Spinal cord (tissue), 10 donors: Measurements from ENCODE around the gene LRP1. TPM values are rescaled to one million over a fixed set of nuclear protein-coding genes. Genes with fewer than 3 reads are reported as not detected.
A peak's percentile ranks its signal among the peaks of the same experiment; 100 is the strongest.

Experiments
- DNase-seq, 6 donors: peaks; one replicate each; pipeline versions ENCODE4 v3.0.0 to v3.0.0-alpha.2; 2013 to 2015; ENCODE audit warnings: low spot score in 6 of 6, low read depth in 4 of 6
- H3K27ac ChIP-seq: one replicate; pipeline ENCODE4 v1.5.1; 2013; ENCODE audit warnings: low read depth, low read length, control low read depth
- H3K27me3 ChIP-seq: one replicate; pipeline ENCODE4 v1.6.1; 2013; ENCODE audit warnings: low read length; ENCODE audit not compliant: control insufficient read depth, insufficient read depth
- H3K36me3 ChIP-seq: one replicate; pipeline ENCODE4 v1.6.1; 2013; ENCODE audit warnings: low read length; ENCODE audit not compliant: control insufficient read depth, insufficient read depth
- H3K4me1 ChIP-seq: one replicate; pipeline ENCODE4 v1.6.1; 2013; ENCODE audit warnings: low read length; ENCODE audit not compliant: control insufficient read depth, insufficient read depth
- H3K4me3 ChIP-seq: one replicate; pipeline ENCODE4 v1.5.1; 2013; ENCODE audit warnings: low read depth, low read length, control low read depth
- H3K9me3 ChIP-seq: one replicate; pipeline ENCODE4 v1.6.1; 2013; ENCODE audit warnings: low read length; ENCODE audit not compliant: control insufficient read depth, insufficient read depth
- whole genome bisulfite sequencing: methylation state at CpG from one replicate; pipeline ENCODE4 v1.1.5; 2013; ENCODE audit warnings: missing lambda C conversion rate; ENCODE audit not compliant: insufficient coverage; 5-methylcytosine and 5-hydroxymethylcytosine counted together
- polyA plus RNA-seq, 2 donors: library from polyadenylated mRNA; unstranded; fragments of 120-200 nt; gene quantifications; one replicate each; pipeline ENCODE4 v1.2.1, GENCODE V29; 2013; ENCODE audit not compliant: insufficient read length in 2 of 2
- total RNA-seq, 2 donors: library from RNA; depleted of rRNA in 1 of 2; stranded (reverse); fragments of 120-200 nt in 1 of 2; fragments of >200 nt in 1 of 2; gene quantifications; one replicate each; pipeline versions ENCODE4 v1.2.3 to v1.2.4, GENCODE V29; 2013 to 2014
- donor health status: healthy.

LRP1 gene
- total and polyA plus RNA-seq, 4 donors: 182 to 319 (median 239) TPM

GRCh38 chr12:57162553-57163125 is 34.4 kb downstream of the LRP1 start:
- no peak overlapping the region for H3K27ac ChIP-seq

GRCh38 chr12:57164454-57164853 is 36.2 kb downstream of the LRP1 start:
- no peak for DNase-seq
- Histone ChIP-seq H3K9me3 (no peaks in the 10 kb centered on the region), H3K27ac (no peak overlapping the region), H3K36me3 (peaks cover 95% of the 10 kb centered on the region), H3K4me3 (no peak overlapping the region), H3K4me1 (peaks cover 4% of the 10 kb centered on the region), H3K27me3 (no peaks in the 10 kb centered on the region)
- WGBS: 83% methylated on average over 2 of the region's 3 CpGs

More at GRCh38 chr12:57162553-57163125, 34.4 kb downstream of the LRP1 start:
- peaks cover 13% of the 10 kb centered on the region for H3K4me1 ChIP-seq
- H3K4me3 ChIP-seq: no peak overlapping the region
- no peak for DNase-seq
- H3K36me3 ChIP-seq: peaks cover 95% of the 10 kb centered on the region
- H3K9me3 ChIP-seq: no peaks in the 10 kb centered on the region
- no peaks in the 10 kb centered on the region for H3K27me3 ChIP-seq
- WGBS: 87% methylated on average over 8 of the region's 8 CpGs

GRCh38 chr12:57164966-57165625 is 36.8 kb downstream of the LRP1 start:
- WGBS: 92% methylated on average over 13 of the region's 13 CpGs
- H3K36me3 ChIP-seq: peaks cover 95% of the 10 kb centered on the region
- H3K27ac ChIP-seq: no peak overlapping the region

DNA sequence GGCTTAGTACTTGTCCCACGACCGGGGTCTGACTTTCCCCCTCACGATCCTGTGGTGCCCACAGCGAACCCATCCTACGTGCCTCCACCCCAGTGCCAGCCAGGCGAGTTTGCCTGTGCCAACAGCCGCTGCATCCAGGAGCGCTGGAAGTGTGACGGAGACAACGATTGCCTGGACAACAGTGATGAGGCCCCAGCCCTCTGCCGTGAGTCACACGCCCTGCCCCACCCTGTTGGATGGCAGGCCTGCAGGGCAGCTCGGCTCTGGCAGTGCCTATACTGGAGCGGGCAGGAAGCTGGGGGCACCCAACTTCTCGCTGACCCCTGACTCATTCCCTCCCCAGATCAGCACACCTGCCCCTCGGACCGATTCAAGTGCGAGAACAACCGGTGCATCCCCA is 37.5 kb downstream of the LRP1 start:
- WGBS: 90% methylated on average over 17 of the region's 19 CpGs
- no peaks in the 10 kb centered on the region for H3K9me3 ChIP-seq
- peaks cover 4% of the 10 kb centered on the region for H3K4me1 ChIP-seq
- H3K27me3 ChIP-seq: no peaks in the 10 kb centered on the region
- H3K27ac ChIP-seq: no peak overlapping the region
- DNase-seq: no peak
- peaks cover 95% of the 10 kb centered on the region for H3K36me3 ChIP-seq
- no peak overlapping the region for H3K4me3 ChIP-seq

More at GRCh38 chr12:57164966-57165625, 36.8 kb downstream of the LRP1 start:
- no peaks in the 10 kb centered on the region for H3K27me3 ChIP-seq
- no peaks in the 10 kb centered on the region for H3K9me3 ChIP-seq
- H3K4me1 ChIP-seq: peaks cover 4% of the 10 kb centered on the region
- no peak for DNase-seq
- no peak overlapping the region for H3K4me3 ChIP-seq

DNA sequence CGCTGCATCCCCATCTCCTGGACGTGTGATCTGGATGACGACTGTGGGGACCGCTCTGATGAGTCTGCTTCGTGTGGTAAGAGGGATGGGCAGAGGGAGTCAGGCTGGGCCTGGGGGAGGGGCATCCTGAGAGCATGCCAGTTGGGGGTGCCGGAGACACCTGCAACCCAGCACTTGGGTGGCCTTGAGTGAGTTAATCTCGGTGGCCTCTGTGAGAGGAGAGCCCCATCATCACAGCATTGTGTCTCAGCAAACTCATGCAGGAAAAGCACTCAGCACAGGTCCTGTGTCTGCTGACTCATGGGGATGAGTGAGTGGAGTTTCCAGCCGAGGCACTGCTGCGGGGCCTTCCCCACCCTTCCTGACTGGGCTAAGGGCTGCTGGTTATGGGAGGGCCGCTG is 38.7 kb downstream of the LRP1 start:
- no peak overlapping the region for H3K27ac ChIP-seq
- H3K36me3 ChIP-seq: peaks cover 95% of the 10 kb centered on the region
- DNase-seq: no peak
- H3K27me3 ChIP-seq: no peaks in the 10 kb centered on the region
- no peak overlapping the region for H3K4me3 ChIP-seq
- peaks cover 4% of the 10 kb centered on the region for H3K4me1 ChIP-seq
- H3K9me3 ChIP-seq: no peaks in the 10 kb centered on the region
- WGBS: 64% methylated on average over 7 of the region's 10 CpGs

DNA sequence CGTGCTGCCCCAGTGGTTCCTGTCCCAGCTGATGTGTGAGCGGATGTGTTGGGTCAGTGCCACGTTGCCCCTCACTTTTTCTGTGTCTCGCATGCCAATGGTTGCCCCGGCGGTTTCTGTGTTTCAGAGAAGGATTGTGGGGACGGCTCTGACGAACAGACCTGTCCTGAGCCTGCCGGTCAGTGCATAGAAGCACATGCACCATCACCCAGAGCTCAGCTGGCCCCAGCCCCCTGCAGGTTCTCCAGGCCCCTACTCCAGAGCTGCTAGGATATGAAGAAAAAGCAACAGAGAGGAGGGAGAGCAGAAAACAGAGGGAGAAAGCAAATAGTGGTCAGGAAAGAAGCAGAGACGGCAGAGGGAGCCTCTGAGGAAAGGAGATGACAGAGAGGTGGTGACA is 39.8 kb downstream of the LRP1 start:
- H3K27me3 ChIP-seq: no peaks in the 10 kb centered on the region
- DNase-seq: peak in 1 of 6 donors; percentile 7
- H3K4me1 ChIP-seq: peaks cover 4% of the 10 kb centered on the region
- H3K27ac ChIP-seq: no peak overlapping the region
- no peaks in the 10 kb centered on the region for H3K9me3 ChIP-seq
- 62% methylated on average over 8 of the region's 10 CpGs for WGBS
- H3K36me3 ChIP-seq: peaks cover 93% of the 10 kb centered on the region
- no peak overlapping the region for H3K4me3 ChIP-seq

- 88% methylated on average over 20 of the region's 23 CpGs for WGBS
Measured at GRCh38 chr12:57169046-57169795, 40.9 kb downstream of the LRP1 start.

GRCh38 chr12:57169969-57170368 is 41.7 kb downstream of the LRP1 start:
- Histone ChIP-seq H3K9me3 (no peaks in the 10 kb centered on the region), H3K4me3 (no peak overlapping the region), H3K4me1 (peaks cover 5% of the 10 kb centered on the region), H3K27ac (no peak overlapping the region), H3K36me3 (peaks cover 97% of the 10 kb centered on the region), H3K27me3 (no peaks in the 10 kb centered on the region)
- DNase-seq: no peak
- 86% methylated on average over 6 of the region's 7 CpGs for WGBS

More at GRCh38 chr12:57169046-57169795, 40.9 kb downstream of the LRP1 start:
- no peaks in the 10 kb centered on the region for H3K27me3 ChIP-seq
- H3K27ac ChIP-seq: no peak overlapping the region
- H3K36me3 ChIP-seq: peaks cover 96% of the 10 kb centered on the region
- no peak overlapping the region for H3K4me3 ChIP-seq
- no peak for DNase-seq
- no peaks in the 10 kb centered on the region for H3K9me3 ChIP-seq
- H3K4me1 ChIP-seq: peaks cover 4% of the 10 kb centered on the region

DNA sequence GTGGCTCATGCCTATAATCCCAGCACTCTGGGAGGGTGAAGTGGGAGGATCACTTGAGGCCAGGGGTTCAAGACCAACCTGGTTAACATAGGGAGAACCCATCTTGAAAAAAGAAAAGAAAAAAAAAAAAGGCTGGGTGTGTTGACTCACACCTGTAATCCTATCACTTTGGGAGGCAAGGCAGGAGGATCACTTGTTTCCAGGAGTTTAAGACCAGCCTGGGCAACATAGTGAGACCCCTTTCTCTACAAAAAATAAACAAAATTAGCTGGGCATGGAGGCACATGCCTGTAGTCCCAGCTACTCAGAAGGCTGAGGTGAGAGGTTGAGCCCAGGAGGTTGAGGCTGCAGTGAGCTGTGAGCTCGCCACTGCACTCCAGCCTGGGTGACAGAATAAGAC is 42.1 kb downstream of the LRP1 start:
- Histone ChIP-seq H3K9me3 (no peaks in the 10 kb centered on the region), H3K27ac (no peak overlapping the region), H3K4me1 (peaks cover 9% of the 10 kb centered on the region), H3K27me3 (no peaks in the 10 kb centered on the region), H3K36me3 (peaks cover 97% of the 10 kb centered on the region), H3K4me3 (no peak overlapping the region)
- DNase-seq: no peak
- 40% methylated on average over 1 of the region's 1 CpG for WGBS
